Measurements from ENCODE around the gene GCNT2.
A peak's percentile ranks its signal among the peaks of the same experiment; 100 is the strongest.
"Not testable (repeated sequence)": the region's sequence is repeated elsewhere in the genome, so short reads cannot be mapped to it uniquely, and the experiment has no call there.

The GCNT2 gene

GRCh38 chr6:10617008-10617696 lies 96.0 kb downstream of the GCNT2 start:
- DNase-seq = no peak

- no peak for DNase-seq
These were observed 97.3 kb downstream of the GCNT2 start for GRCh38 chr6:10618409-10618808.

GRCh38 chr6:10621213-10621612 lies 100.1 kb downstream of the GCNT2 start:
- DNase-seq = no peak

- no peak for DNase-seq
These were observed 100.7 kb downstream of the GCNT2 start for GRCh38 chr6:10621847-10622246.

- no peak for DNase-seq
These were observed 103.7 kb downstream of the GCNT2 start for GRCh38 chr6:10624836-10625235.

GRCh38 chr6:10626154-10626741 lies 105.1 kb downstream of the GCNT2 start:
- DNase-seq = no peak

- no peak for DNase-seq
These were observed 106.6 kb downstream of the GCNT2 start for GRCh38 chr6:10627800-10628199.

GRCh38 chr6:10630178-10630577 lies 109.0 kb downstream of the GCNT2 start:
- no peak for DNase-seq

- no peak for DNase-seq
These were observed 112.1 kb downstream of the GCNT2 start for GRCh38 chr6:10633216-10633615.

- DNase-seq = no peak
These were observed 119.3 kb downstream of the GCNT2 start for GRCh38 chr6:10640412-10640811.

- no peak for DNase-seq
These were observed 120.4 kb downstream of the GCNT2 start for GRCh38 chr6:10641528-10641927.

- DNase-seq = no peak
These were observed 122.1 kb downstream of the GCNT2 start for GRCh38 chr6:10643201-10643651.

GRCh38 chr6:10644225-10644624 lies 123.1 kb downstream of the GCNT2 start:
- DNase-seq = no peak

GRCh38 chr6:10655508-10656055 lies 134.4 kb downstream of the GCNT2 start:
- DNase-seq = no peak

GRCh38 chr6:10658910-10659698 lies 138.0 kb downstream of the GCNT2 start:
- DNase-seq = no peak

GRCh38 chr6:10659699-10660348 lies 138.7 kb downstream of the GCNT2 start:
- peak; percentile 12 for DNase-seq

- not testable (repeated sequence) for DNase-seq
These were observed 139.5 kb downstream of the GCNT2 start for GRCh38 chr6:10660431-10661191.

GRCh38 chr6:10662207-10662606 lies 141.1 kb downstream of the GCNT2 start:
- no peak for DNase-seq

- no peak for DNase-seq
These were observed 141.6 kb downstream of the GCNT2 start for GRCh38 chr6:10662742-10663141.

GRCh38 chr6:10665595-10665994 lies 144.4 kb downstream of the GCNT2 start:
- not testable (repeated sequence) for DNase-seq

GRCh38 chr6:10668126-10668917 lies 147.2 kb downstream of the GCNT2 start:
- DNase-seq = no peak

All from DMS153 (cell line).